Measurements from ENCODE around the gene FOXRED2.
"Not testable (repeated sequence)": the region's sequence is repeated elsewhere in the genome, so short reads cannot be mapped to it uniquely, and the experiment has no call there.

Gene FOXRED2

GRCh38 chr22:36506637-36507517 lies at the start of gene FOXRED2:
Gene FOXRED2, minus strand, starts transcription at chr22:36507040. Its CDS starts 618 bp downstream, at chr22:36506422.
- DNase-seq = peak; percentile 91

GRCh38 chr22:36554098-36554497 lies 47.3 kb upstream of the FOXRED2 start:
- DNase-seq = no peak

- DNase-seq = no peak
Measured at GRCh38 chr22:36552289-36552688, 45.4 kb upstream of the FOXRED2 start.

GRCh38 chr22:36550701-36551495 lies 44.1 kb upstream of the FOXRED2 start:
- no peak for DNase-seq

- no peak for DNase-seq
Measured at GRCh38 chr22:36549033-36549432, 42.2 kb upstream of the FOXRED2 start.

GRCh38 chr22:36548606-36549005 lies 41.8 kb upstream of the FOXRED2 start:
- DNase-seq = no peak

GRCh38 chr22:36546932-36547331 lies 40.1 kb upstream of the FOXRED2 start:
- no peak for DNase-seq

- DNase-seq = peak; percentile 38
Measured at GRCh38 chr22:36546092-36546804, 39.4 kb upstream of the FOXRED2 start.

- DNase-seq = no peak
Measured at GRCh38 chr22:36544107-36544620, 37.3 kb upstream of the FOXRED2 start.

- DNase-seq = peak; percentile 56
Measured at GRCh38 chr22:36541831-36542411, 35.1 kb upstream of the FOXRED2 start.

- DNase-seq = no peak
Measured at GRCh38 chr22:36540867-36541642, 34.2 kb upstream of the FOXRED2 start.

- no peak for DNase-seq
Measured at GRCh38 chr22:36538529-36538928, 31.7 kb upstream of the FOXRED2 start.

GRCh38 chr22:36536717-36537116 lies 29.9 kb upstream of the FOXRED2 start:
- no peak for DNase-seq

GRCh38 chr22:36533320-36533719 lies 26.5 kb upstream of the FOXRED2 start:
- DNase-seq = not testable (repeated sequence)

GRCh38 chr22:36532466-36532865 lies 25.6 kb upstream of the FOXRED2 start:
- DNase-seq = no peak

GRCh38 chr22:36528795-36529751 lies 22.2 kb upstream of the FOXRED2 start, which contains the start of gene EIF3D:
Gene EIF3D, minus strand, starts transcription at chr22:36529166. Its CDS starts 3,045 bp downstream, at chr22:36526121.
- peak; percentile 97 for DNase-seq

GRCh38 chr22:36528341-36528740 lies 21.5 kb upstream of the FOXRED2 start:
- DNase-seq = peak; percentile 16

- DNase-seq = no peak
Measured at GRCh38 chr22:36522662-36523061, 15.8 kb upstream of the FOXRED2 start.

GRCh38 chr22:36520423-36520822 lies 13.6 kb upstream of the FOXRED2 start:
- no peak for DNase-seq

- not testable (repeated sequence) for DNase-seq
Measured at GRCh38 chr22:36519906-36520305, 13.1 kb upstream of the FOXRED2 start.
